ENCODE data around the gene INTS11.

DNA sequence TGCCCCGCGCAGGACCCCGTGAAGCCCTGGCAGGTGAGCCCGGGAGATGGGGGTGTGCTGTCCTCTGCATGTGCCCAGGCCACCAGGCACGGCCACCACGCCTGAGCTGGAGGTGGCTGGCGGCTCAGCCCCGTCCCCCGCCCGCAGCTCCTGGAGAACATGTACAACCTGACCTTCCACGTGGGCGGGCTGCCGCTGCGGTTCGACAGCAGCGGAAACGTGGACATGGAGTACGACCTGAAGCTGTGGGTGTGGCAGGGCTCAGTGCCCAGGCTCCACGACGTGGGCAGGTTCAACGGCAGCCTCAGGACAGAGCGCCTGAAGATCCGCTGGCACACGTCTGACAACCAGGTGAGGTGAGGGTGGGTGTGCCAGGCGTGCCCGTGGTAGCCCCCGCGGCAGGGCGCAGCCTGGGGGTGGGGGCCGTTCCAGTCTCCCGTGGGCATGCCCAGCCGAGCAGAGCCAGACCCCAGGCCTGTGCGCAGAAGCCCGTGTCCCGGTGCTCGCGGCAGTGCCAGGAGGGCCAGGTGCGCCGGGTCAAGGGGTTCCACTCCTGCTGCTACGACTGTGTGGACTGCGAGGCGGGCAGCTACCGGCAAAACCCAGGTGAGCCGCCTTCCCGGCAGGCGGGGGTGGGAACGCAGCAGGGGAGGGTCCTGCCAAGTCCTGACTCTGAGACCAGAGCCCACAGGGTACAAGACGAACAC lies 8.5 kb upstream of the INTS11 start:
- TF ChIP-seq POLR2AphosphoS5 (IDR thresholded peaks at IDR 0.05) = no peak
- TF ChIP-seq, protein P1, sequence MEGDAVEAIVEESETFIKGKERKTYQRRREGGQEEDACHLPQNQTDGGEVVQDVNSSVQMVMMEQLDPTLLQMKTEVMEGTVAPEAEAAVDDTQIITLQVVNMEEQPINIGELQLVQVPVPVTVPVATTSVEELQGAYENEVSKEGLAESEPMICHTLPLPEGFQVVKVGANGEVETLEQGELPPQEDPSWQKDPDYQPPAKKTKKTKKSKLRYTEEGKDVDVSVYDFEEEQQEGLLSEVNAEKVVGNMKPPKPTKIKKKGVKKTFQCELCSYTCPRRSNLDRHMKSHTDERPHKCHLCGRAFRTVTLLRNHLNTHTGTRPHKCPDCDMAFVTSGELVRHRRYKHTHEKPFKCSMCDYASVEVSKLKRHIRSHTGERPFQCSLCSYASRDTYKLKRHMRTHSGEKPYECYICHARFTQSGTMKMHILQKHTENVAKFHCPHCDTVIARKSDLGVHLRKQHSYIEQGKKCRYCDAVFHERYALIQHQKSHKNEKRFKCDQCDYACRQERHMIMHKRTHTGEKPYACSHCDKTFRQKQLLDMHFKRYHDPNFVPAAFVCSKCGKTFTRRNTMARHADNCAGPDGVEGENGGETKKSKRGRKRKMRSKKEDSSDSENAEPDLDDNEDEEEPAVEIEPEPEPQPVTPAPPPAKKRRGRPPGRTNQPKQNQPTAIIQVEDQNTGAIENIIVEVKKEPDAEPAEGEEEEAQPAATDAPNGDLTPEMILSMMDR (IDR thresholded peaks at IDR 0.05) = no peak

All from breast epithelium (tissue), 3 donors.